ENCODE results near the gene ARID1B.

Gene ARID1B

GRCh38 chr6:156877126-156877863 lies 100.1 kb downstream of the ARID1B start:
- Mint-ChIP-seq H3K4me1 (ENCODE audit: low read depth) (peaks cover 77% of the 10 kb centered on the region), H3K4me3 (no peak overlapping the region), H3K27me3 (no peaks in the 10 kb centered on the region), H3K9me3 (ENCODE audit: low read depth) (no peaks in the 10 kb centered on the region), H3K27ac (no peak overlapping the region), H3K36me3 (peaks cover 8% of the 10 kb centered on the region)

- Mint-ChIP-seq H3K27me3 (no peaks in the 10 kb centered on the region), H3K36me3 (peaks cover 6% of the 10 kb centered on the region), H3K9me3 (ENCODE audit: low read depth) (no peaks in the 10 kb centered on the region), H3K27ac (no peak overlapping the region), H3K4me3 (no peak overlapping the region), H3K4me1 (ENCODE audit: low read depth) (peaks cover 80% of the 10 kb centered on the region)
These were observed 101.5 kb downstream of the ARID1B start for GRCh38 chr6:156878681-156879080.

GRCh38 chr6:156879186-156879585 lies 102.0 kb downstream of the ARID1B start:
- H3K9me3 Mint-ChIP-seq (ENCODE audit: low read depth) = no peaks in the 10 kb centered on the region
- H3K27ac Mint-ChIP-seq = no peak overlapping the region
- H3K4me3 Mint-ChIP-seq = no peak overlapping the region
- peaks cover 81% of the 10 kb centered on the region for H3K4me1 Mint-ChIP-seq (ENCODE audit: low read depth)
- H3K27me3 Mint-ChIP-seq = no peaks in the 10 kb centered on the region
- H3K36me3 Mint-ChIP-seq = peaks cover 6% of the 10 kb centered on the region

- no peak overlapping the region for H3K27ac Mint-ChIP-seq
- peaks cover 82% of the 10 kb centered on the region for H3K4me1 Mint-ChIP-seq (ENCODE audit: low read depth)
- no peak overlapping the region for H3K4me3 Mint-ChIP-seq
These were observed 102.4 kb downstream of the ARID1B start for GRCh38 chr6:156879591-156879990.

GRCh38 chr6:156880913-156881312 lies 103.7 kb downstream of the ARID1B start:
- Mint-ChIP-seq H3K4me1 (ENCODE audit: low read depth) (peaks cover 79% of the 10 kb centered on the region), H3K27ac (no peak overlapping the region), H3K4me3 (no peak overlapping the region), H3K36me3 (peaks cover 2% of the 10 kb centered on the region), H3K27me3 (no peaks in the 10 kb centered on the region), H3K9me3 (ENCODE audit: low read depth) (no peaks in the 10 kb centered on the region)

More at GRCh38 chr6:156879591-156879990, 102.4 kb downstream of the ARID1B start:
- Mint-ChIP-seq H3K27me3 (no peaks in the 10 kb centered on the region), H3K36me3 (peaks cover 4% of the 10 kb centered on the region), H3K9me3 (ENCODE audit: low read depth) (no peaks in the 10 kb centered on the region)

- Mint-ChIP-seq H3K9me3 (ENCODE audit: low read depth) (no peaks in the 10 kb centered on the region), H3K4me1 (ENCODE audit: low read depth) (peaks cover 83% of the 10 kb centered on the region), H3K27me3 (no peaks in the 10 kb centered on the region), H3K27ac (peak overlapping the region; percentile 22), H3K4me3 (no peak overlapping the region), H3K36me3 (peaks cover 2% of the 10 kb centered on the region)
These were observed 104.8 kb downstream of the ARID1B start for GRCh38 chr6:156881687-156882629.

GRCh38 chr6:156883497-156884252 lies 106.5 kb downstream of the ARID1B start:
- Mint-ChIP-seq H3K27me3 (no peaks in the 10 kb centered on the region), H3K9me3 (ENCODE audit: low read depth) (no peaks in the 10 kb centered on the region), H3K4me1 (ENCODE audit: low read depth) (peaks cover 90% of the 10 kb centered on the region), H3K4me3 (peak overlapping the region; percentile 64), H3K27ac (peak overlapping the region; percentile 59), H3K36me3 (peaks cover under 1% of the 10 kb centered on the region)

- Mint-ChIP-seq H3K27ac (peak overlapping the region; percentile 11), H3K4me3 (no peak overlapping the region), H3K36me3 (no peaks in the 10 kb centered on the region), H3K27me3 (no peaks in the 10 kb centered on the region), H3K9me3 (ENCODE audit: low read depth) (no peaks in the 10 kb centered on the region), H3K4me1 (ENCODE audit: low read depth) (peaks cover 87% of the 10 kb centered on the region)
These were observed 107.1 kb downstream of the ARID1B start for GRCh38 chr6:156884306-156884705.

- no peak overlapping the region for H3K4me3 Mint-ChIP-seq
- H3K27me3 Mint-ChIP-seq = no peaks in the 10 kb centered on the region
- H3K36me3 Mint-ChIP-seq = no peaks in the 10 kb centered on the region
- no peaks in the 10 kb centered on the region for H3K9me3 Mint-ChIP-seq (ENCODE audit: low read depth)
- no peak overlapping the region for H3K27ac Mint-ChIP-seq
- peaks cover 86% of the 10 kb centered on the region for H3K4me1 Mint-ChIP-seq (ENCODE audit: low read depth)
These were observed 108.4 kb downstream of the ARID1B start for GRCh38 chr6:156885562-156885961.

- no peaks in the 10 kb centered on the region for H3K36me3 Mint-ChIP-seq
- H3K4me3 Mint-ChIP-seq = peak overlapping the region; percentile 4
- H3K4me1 Mint-ChIP-seq (ENCODE audit: low read depth) = peaks cover 85% of the 10 kb centered on the region
- peak overlapping the region; percentile 72 for H3K27ac Mint-ChIP-seq
- no peaks in the 10 kb centered on the region for H3K27me3 Mint-ChIP-seq
- H3K9me3 Mint-ChIP-seq (ENCODE audit: low read depth) = no peaks in the 10 kb centered on the region
These were observed 109.2 kb downstream of the ARID1B start for GRCh38 chr6:156886409-156886808.

GRCh38 chr6:156887623-156888269 lies 110.6 kb downstream of the ARID1B start:
- H3K4me1 Mint-ChIP-seq (ENCODE audit: low read depth) = peaks cover 81% of the 10 kb centered on the region
- no peaks in the 10 kb centered on the region for H3K27me3 Mint-ChIP-seq
- H3K27ac Mint-ChIP-seq = peak overlapping the region; percentile 69
- H3K9me3 Mint-ChIP-seq (ENCODE audit: low read depth) = no peaks in the 10 kb centered on the region
- no peaks in the 10 kb centered on the region for H3K36me3 Mint-ChIP-seq
- H3K4me3 Mint-ChIP-seq = peak overlapping the region; percentile 34

- H3K9me3 Mint-ChIP-seq (ENCODE audit: low read depth) = no peaks in the 10 kb centered on the region
- no peaks in the 10 kb centered on the region for H3K36me3 Mint-ChIP-seq
- H3K27ac Mint-ChIP-seq = no peak overlapping the region
- H3K4me3 Mint-ChIP-seq = no peak overlapping the region
- H3K27me3 Mint-ChIP-seq = no peaks in the 10 kb centered on the region
- H3K4me1 Mint-ChIP-seq (ENCODE audit: low read depth) = peaks cover 75% of the 10 kb centered on the region
These were observed 112.3 kb downstream of the ARID1B start for GRCh38 chr6:156889469-156889868.

- no peaks in the 10 kb centered on the region for H3K9me3 Mint-ChIP-seq (ENCODE audit: low read depth)
- no peaks in the 10 kb centered on the region for H3K36me3 Mint-ChIP-seq
- no peaks in the 10 kb centered on the region for H3K27me3 Mint-ChIP-seq
- H3K4me1 Mint-ChIP-seq (ENCODE audit: low read depth) = peaks cover 75% of the 10 kb centered on the region
- no peak overlapping the region for H3K4me3 Mint-ChIP-seq
- H3K27ac Mint-ChIP-seq = no peak overlapping the region
These were observed 112.8 kb downstream of the ARID1B start for GRCh38 chr6:156889986-156890385.

GRCh38 chr6:156890627-156891314 lies 113.6 kb downstream of the ARID1B start:
- Mint-ChIP-seq H3K4me1 (ENCODE audit: low read depth) (peaks cover 74% of the 10 kb centered on the region), H3K27ac (no peak overlapping the region)

More at GRCh38 chr6:156890627-156891314, 113.6 kb downstream of the ARID1B start:
- Mint-ChIP-seq H3K9me3 (ENCODE audit: low read depth) (no peaks in the 10 kb centered on the region), H3K36me3 (no peaks in the 10 kb centered on the region), H3K27me3 (no peaks in the 10 kb centered on the region), H3K4me3 (no peak overlapping the region)

Data from activated naive CD8-positive, alpha-beta T cell (primary cell).